Common myeloid progenitor, CD34-positive (primary cell): Measurements from ENCODE around the gene MICU1. TPM values are rescaled to one million over a fixed set of nuclear protein-coding genes. Genes with fewer than 3 reads are reported as not detected.
"Not testable (repeated sequence)": the region's sequence is repeated elsewhere in the genome, so short reads cannot be mapped to it uniquely, and the experiment has no call there.

ENCODE experiments used
- CTCF ChIA-PET: fragments of 350-600 bp; sonication (Branson Sonifier 250); formaldehyde crosslinking; loops from one replicate; lab custom pipeline; 2021; ENCODE audit warnings: antibody characterized with exemption; lab: Charles Lee
- POLR2A ChIA-PET: fragments of 350-600 bp; sonication (Branson Sonifier 250); formaldehyde crosslinking; loops from one replicate; lab custom pipeline; 2021; ENCODE audit warnings: antibody characterized with exemption; lab: Charles Lee
- DNase-seq, 3 donors: peaks; one replicate each; pipeline versions ENCODE4 v3.0.0 to v3.0.0-alpha.2; 2013
- H3K27ac ChIP-seq, 2 experiments: 1 replicate in 1 of 2; 2 replicates in 1 of 2; pipeline ENCODE4 v1.7.0; 2013; ENCODE audit warnings: inconsistent platforms in 2 of 2, low read length in 2 of 2, mild to moderate bottlenecking in 2 of 2, low read depth in 1 of 2, moderate library complexity in 1 of 2; ENCODE audit not compliant: severe bottlenecking in 2 of 2, insufficient read depth in 1 of 2, poor library complexity in 1 of 2
- H3K27me3 ChIP-seq, 5 experiments: replicated peaks in 2 of 5; 1 replicate in 3 of 5; 2 replicates in 2 of 5; pipeline versions ENCODE4 v1.6.1 to v1.7.0; 2013; ENCODE audit warnings: low read length in 4 of 5, mild to moderate bottlenecking in 2 of 5, moderate library complexity in 2 of 5, inconsistent platforms in 1 of 5; ENCODE audit not compliant: insufficient read depth in 5 of 5, control insufficient read depth in 4 of 5
- H3K36me3 ChIP-seq, 4 experiments: 1 replicate in 2 of 4; 2 replicates in 2 of 4; pipeline versions ENCODE4 v1.6.1 to v1.7.0; 2013; ENCODE audit warnings: low read length in 3 of 4, control low read depth in 1 of 4, mild to moderate bottlenecking in 1 of 4; ENCODE audit not compliant: control insufficient read depth in 4 of 4, insufficient read depth in 4 of 4
- H3K4me1 ChIP-seq, 4 experiments: 1 replicate in 3 of 4; 2 replicates in 1 of 4; pipeline versions ENCODE4 v1.6.1 to v1.7.1; 2013; ENCODE audit warnings: low read length in 3 of 4, mild to moderate bottlenecking in 3 of 4, control low read depth in 1 of 4, inconsistent platforms in 1 of 4, moderate library complexity in 1 of 4; ENCODE audit not compliant: control insufficient read depth in 4 of 4, insufficient read depth in 4 of 4; ENCODE audit errors: control extremely low read depth in 1 of 4
- H3K4me3 ChIP-seq, 7 experiments: 1 replicate in 4 of 7; 2 replicates in 3 of 7; pipeline versions ENCODE4 v1.5.1 to v1.7.0; 2013; ENCODE audit warnings: mild to moderate bottlenecking in 7 of 7, low read length in 6 of 7, moderate library complexity in 6 of 7, inconsistent platforms in 2 of 7, low read depth in 2 of 7, control low read depth in 1 of 7; ENCODE audit not compliant: insufficient read depth in 4 of 7, control insufficient read depth in 1 of 7; ENCODE audit errors: extremely low read depth in 1 of 7
- H3K9me3 ChIP-seq, 5 experiments: 1 replicate in 4 of 5; 2 replicates in 1 of 5; pipeline versions ENCODE4 v1.6.1 to v1.7.1; 2013; ENCODE audit warnings: low read length in 4 of 5, mild to moderate bottlenecking in 2 of 5, inconsistent platforms in 1 of 5, low read depth in 1 of 5, moderate library complexity in 1 of 5; ENCODE audit not compliant: control insufficient read depth in 4 of 5, insufficient read depth in 2 of 5; ENCODE audit errors: control extremely low read depth in 1 of 5
- WGBS: methylation state at CpG from one replicate; pipeline ENCODE4 v1.1.5; 2013; ENCODE audit not compliant: insufficient coverage; 5-methylcytosine and 5-hydroxymethylcytosine counted together
- polyA plus RNA-seq: library from polyadenylated mRNA; unstranded; fragments of 120-200 nt; gene quantifications from one replicate; pipeline ENCODE4 v1.2.1, GENCODE V29; 2013

MICU1 gene
- polyA plus RNA-seq = 34.3 TPM

- Histone ChIP-seq H3K4me1 (peaks cover 3 to 16% (median 8%) of the 10 kb centered on the region in 4 experiments), H3K4me3 (peak within 1 kb of the TSS; percentile 95 to 100 (median 97)), H3K27ac (peak within 1 kb of the TSS; percentile 52 to 90), H3K9me3 (no peaks in the 10 kb centered on the region), H3K27me3 (no peaks in the 10 kb centered on the region), H3K36me3 (no peaks in the 10 kb centered on the region)
- peak; percentile 93 to 95 (median 95) for DNase-seq
- WGBS = under 1% methylated on average over 30 of the region's 49 CpGs
- CTCF ChIA-PET = interaction anchor here (1.4 kb wide), 1 partner anchor 69 kb away, joined by 3 read pairs; no protein-coding TSS in a partner anchor
- POLR2A ChIA-PET = interaction anchor here (0.5 to 0.6 kb wide), 3 partner anchors 15 to 469 kb away, joined by 3 to 4 read pairs (median 3); no protein-coding TSS in a partner anchor
These were observed at the start of gene MICU1 for GRCh38 chr10:72625608-72626443. TSS of gene MICU1 (minus strand) at chr10:72626079. CDS start at chr10:72566793, 59,286 bp downstream.

- H3K27ac ChIP-seq, H3K27me3 ChIP-seq, H3K36me3 ChIP-seq, H3K4me3 ChIP-seq, DNase-seq, H3K9me3 ChIP-seq, H3K4me1 ChIP-seq, POLR2A ChIA-PET: not testable (repeated sequence)
- WGBS = no CpG with 5 or more reads among the region's 5 CpGs
- CTCF ChIA-PET = interaction anchor here (0.6 kb wide), 1 partner anchor 11 kb away, joined by 3 read pairs; no protein-coding TSS in a partner anchor
These were observed 48.3 kb upstream of the MICU1 start for GRCh38 chr10:72674174-72674573.

- H3K36me3 ChIP-seq = no peaks in the 10 kb centered on the region
- H3K27me3 ChIP-seq = no peaks in the 10 kb centered on the region
- no CpG with 5 or more reads among the region's 1 CpG for WGBS
- H3K9me3 ChIP-seq = no peaks in the 10 kb centered on the region
- ChIA-PET CTCF (no interaction called here), POLR2A (no interaction called here)
- no peak for DNase-seq
- H3K27ac ChIP-seq = no peak overlapping the region
- H3K4me3 ChIP-seq = no peak overlapping the region
- no peaks in the 10 kb centered on the region for H3K4me1 ChIP-seq
These were observed 47.4 kb upstream of the MICU1 start for GRCh38 chr10:72673280-72673679.

GRCh38 chr10:72667207-72667864, 41.5 kb upstream of the MICU1 start:
- Histone ChIP-seq H3K27me3 (no peaks in the 10 kb centered on the region), H3K4me1 (no peaks in the 10 kb centered on the region), H3K27ac (no peak overlapping the region), H3K36me3 (no peaks in the 10 kb centered on the region), H3K4me3 (no peak overlapping the region), H3K9me3 (no peaks in the 10 kb centered on the region)
- DNase-seq = no peak
- ChIA-PET POLR2A (no interaction called here), CTCF (no interaction called here)
- 100% methylated on average over 1 of the region's 3 CpGs for WGBS

GRCh38 chr10:72665925-72666324, 40.0 kb upstream of the MICU1 start:
- Histone ChIP-seq H3K27me3 (no peaks in the 10 kb centered on the region), H3K27ac (no peak overlapping the region), H3K4me3 (no peak overlapping the region), H3K36me3 (no peaks in the 10 kb centered on the region), H3K9me3 (no peaks in the 10 kb centered on the region), H3K4me1 (no peaks in the 10 kb centered on the region)
- CTCF ChIA-PET = interaction anchor here (1.9 kb wide), 1 partner anchor 31 kb away, joined by 4 read pairs; no protein-coding TSS in a partner anchor
- DNase-seq = no peak
- POLR2A ChIA-PET = no interaction called here
- WGBS = 95% methylated on average over 3 of the region's 4 CpGs

GRCh38 chr10:72663971-72664370, 38.1 kb upstream of the MICU1 start:
- DNase-seq = no peak

GRCh38 chr10:72661431-72661830, 35.6 kb upstream of the MICU1 start:
- no peak overlapping the region for H3K4me3 ChIP-seq
- POLR2A ChIA-PET = no interaction called here
- H3K27ac ChIP-seq = no peak overlapping the region
- no peaks in the 10 kb centered on the region for H3K27me3 ChIP-seq
- CTCF ChIA-PET = no interaction called here
- DNase-seq = no peak
- H3K4me1 ChIP-seq = no peaks in the 10 kb centered on the region
- H3K36me3 ChIP-seq = no peaks in the 10 kb centered on the region
- H3K9me3 ChIP-seq = no peaks in the 10 kb centered on the region
- no CpG with 5 or more reads among the region's 1 CpG for WGBS

More at GRCh38 chr10:72663971-72664370, 38.1 kb upstream of the MICU1 start:
- Histone ChIP-seq H3K27me3 (no peaks in the 10 kb centered on the region), H3K36me3 (no peaks in the 10 kb centered on the region), H3K9me3 (no peaks in the 10 kb centered on the region), H3K4me3 (no peak overlapping the region), H3K4me1 (no peaks in the 10 kb centered on the region), H3K27ac (no peak overlapping the region)
- ChIA-PET CTCF (no interaction called here), POLR2A (no interaction called here)
